ENCODE results near the gene ATRNL1.

The ATRNL1 gene

GRCh38 chr10:115982076-115982475, 888.9 kb downstream of the ATRNL1 start:
- H3K36me3 ChIP-seq (ENCODE audit: insufficient read depth, low read length) = no peaks in the 10 kb centered on the region
- no peak overlapping the region for H2AFZ ChIP-seq (ENCODE audit: low read length)
- H3K4me2 ChIP-seq (ENCODE audit: low read length) = no peak overlapping the region
- H3F3A ChIP-seq (ENCODE audit: insufficient read depth, low read length) = no peaks in the 10 kb centered on the region
- TF ChIP-seq CTCF (IDR thresholded peaks at IDR 0.05; ENCODE audit: low read length) (no peak), EZH2 (IDR thresholded peaks at IDR 0.05; ENCODE audit: borderline replicate concordance, low read length) (no peak)
- no peak overlapping the region for H3K4me3 ChIP-seq (ENCODE audit: low read depth, low read length, poor library complexity, severe bottlenecking)
- H3K79me2 ChIP-seq (ENCODE audit: insufficient read depth, low read length) = no peaks in the 10 kb centered on the region
- no peaks in the 10 kb centered on the region for H3K9me3 ChIP-seq (ENCODE audit: low read length)
- H3K27me3 ChIP-seq (ENCODE audit: insufficient read depth, low read length) = no peaks in the 10 kb centered on the region
- H3K9ac ChIP-seq (ENCODE audit: low read length) = no peak overlapping the region
- H3K9me2 ChIP-seq (ENCODE audit: low read depth, low read length) = no peaks in the 10 kb centered on the region
- no peaks in the 10 kb centered on the region for H3K4me1 ChIP-seq (ENCODE audit: insufficient read depth, low read length, severe bottlenecking)
- no peaks in the 10 kb centered on the region for H4K20me1 ChIP-seq (ENCODE audit: insufficient read depth, low read length)
- H3K27ac ChIP-seq (ENCODE audit: low read depth, low read length, poor library complexity, severe bottlenecking) = no peak overlapping the region

- H3F3A ChIP-seq (ENCODE audit: insufficient read depth, low read length) = no peaks in the 10 kb centered on the region
- H3K27ac ChIP-seq (ENCODE audit: low read depth, low read length, poor library complexity, severe bottlenecking) = no peak overlapping the region
- no peak overlapping the region for H3K9ac ChIP-seq (ENCODE audit: low read length)
- no peak overlapping the region for H2AFZ ChIP-seq (ENCODE audit: low read length)
- no peaks in the 10 kb centered on the region for H3K9me2 ChIP-seq (ENCODE audit: low read depth, low read length)
- TF ChIP-seq CTCF (IDR thresholded peaks at IDR 0.05; ENCODE audit: low read length) (no peak), EZH2 (IDR thresholded peaks at IDR 0.05; ENCODE audit: borderline replicate concordance, low read length) (no peak)
- no peak overlapping the region for H3K4me3 ChIP-seq (ENCODE audit: low read depth, low read length, poor library complexity, severe bottlenecking)
- no peaks in the 10 kb centered on the region for H3K27me3 ChIP-seq (ENCODE audit: insufficient read depth, low read length)
- H3K4me2 ChIP-seq (ENCODE audit: low read length) = no peak overlapping the region
- no peaks in the 10 kb centered on the region for H4K20me1 ChIP-seq (ENCODE audit: insufficient read depth, low read length)
- H3K4me1 ChIP-seq (ENCODE audit: insufficient read depth, low read length, severe bottlenecking) = no peaks in the 10 kb centered on the region
- no peaks in the 10 kb centered on the region for H3K79me2 ChIP-seq (ENCODE audit: insufficient read depth, low read length)
- H3K36me3 ChIP-seq (ENCODE audit: insufficient read depth, low read length) = no peaks in the 10 kb centered on the region
- H3K9me3 ChIP-seq (ENCODE audit: low read length) = no peaks in the 10 kb centered on the region
Measured at GRCh38 chr10:115982526-115982925, 889.4 kb downstream of the ATRNL1 start.

- H3K27ac ChIP-seq (ENCODE audit: low read depth, low read length, poor library complexity, severe bottlenecking) = no peak overlapping the region
- H3K79me2 ChIP-seq (ENCODE audit: insufficient read depth, low read length) = no peaks in the 10 kb centered on the region
- H3K9ac ChIP-seq (ENCODE audit: low read length) = no peak overlapping the region
- H4K20me1 ChIP-seq (ENCODE audit: insufficient read depth, low read length) = no peaks in the 10 kb centered on the region
- TF ChIP-seq EZH2 (IDR thresholded peaks at IDR 0.05; ENCODE audit: borderline replicate concordance, low read length) = no peak
- no peak for TF ChIP-seq CTCF (IDR thresholded peaks at IDR 0.05; ENCODE audit: low read length)
- no peaks in the 10 kb centered on the region for H3K9me2 ChIP-seq (ENCODE audit: low read depth, low read length)
- H3K4me2 ChIP-seq (ENCODE audit: low read length) = no peak overlapping the region
- no peaks in the 10 kb centered on the region for H3K27me3 ChIP-seq (ENCODE audit: insufficient read depth, low read length)
- no peaks in the 10 kb centered on the region for H3K9me3 ChIP-seq (ENCODE audit: low read length)
- no peaks in the 10 kb centered on the region for H3F3A ChIP-seq (ENCODE audit: insufficient read depth, low read length)
- H3K4me1 ChIP-seq (ENCODE audit: insufficient read depth, low read length, severe bottlenecking) = no peaks in the 10 kb centered on the region
- H3K4me3 ChIP-seq (ENCODE audit: low read depth, low read length, poor library complexity, severe bottlenecking) = no peak overlapping the region
- no peak overlapping the region for H2AFZ ChIP-seq (ENCODE audit: low read length)
- no peaks in the 10 kb centered on the region for H3K36me3 ChIP-seq (ENCODE audit: insufficient read depth, low read length)
Measured at GRCh38 chr10:115985786-115986185, 892.6 kb downstream of the ATRNL1 start.

Measured in OCI-LY1 (cell line).